Ishikawa (cell line): ENCODE results near the gene KEL.

ENCODE experiments used
- CEBPB ChIP-seq: IDR thresholded peaks from 2 replicates; pipeline ENCODE4 v1.6.1; 2012
- CREB1 ChIP-seq: IDR thresholded peaks from 2 replicates; pipeline ENCODE4 v1.6.1; 2012; ENCODE audit warnings: low read depth
- EGR1 ChIP-seq: IDR thresholded peaks from 2 replicates; pipeline ENCODE4 v1.6.1; 2012
- EP300 ChIP-seq: IDR thresholded peaks from 2 replicates; pipeline ENCODE4 v1.6.1; 2012; ENCODE audit warnings: borderline replicate concordance
- FOXM1 ChIP-seq: IDR thresholded peaks from 2 replicates; pipeline ENCODE4 v1.6.1; 2012; ENCODE audit warnings: low read depth, borderline replicate concordance
- NFIC ChIP-seq: IDR thresholded peaks from 2 replicates; pipeline ENCODE4 v1.6.1; 2012
- RAD21 ChIP-seq: IDR thresholded peaks from 2 replicates; pipeline ENCODE4 v1.6.1; 2012; ENCODE audit warnings: low read depth
- TAF1 ChIP-seq: IDR thresholded peaks from 2 replicates; pipeline ENCODE4 v1.6.1; 2012; ENCODE audit warnings: low read depth, mild to moderate bottlenecking
- TCF12 ChIP-seq: IDR thresholded peaks from 2 replicates; pipeline ENCODE4 v1.6.1; 2012; ENCODE audit warnings: low read depth
- TEAD4 ChIP-seq: IDR thresholded peaks from 2 replicates; pipeline ENCODE4 v1.6.1; 2012
- YY1 ChIP-seq: IDR thresholded peaks from 2 replicates; pipeline ENCODE4 v1.6.1; 2012; ENCODE audit warnings: low read depth
- ZBTB7A ChIP-seq: IDR thresholded peaks from 2 replicates; pipeline ENCODE4 v1.6.1; 2012; ENCODE audit warnings: low read depth
- TF ChIP-seq, protein P1 (sequence below): IDR thresholded peaks from 2 replicates; pipeline ENCODE4 v1.6.1; 2012
- TF ChIP-seq, protein P2 (sequence below): IDR thresholded peaks from 2 replicates; pipeline ENCODE4 v1.6.1; 2012; ENCODE audit warnings: low read depth, mild to moderate bottlenecking
- TF ChIP-seq, protein P3 (sequence below): IDR thresholded peaks from 2 replicates; pipeline ENCODE4 v1.6.1; 2012

KEL gene

DNA sequence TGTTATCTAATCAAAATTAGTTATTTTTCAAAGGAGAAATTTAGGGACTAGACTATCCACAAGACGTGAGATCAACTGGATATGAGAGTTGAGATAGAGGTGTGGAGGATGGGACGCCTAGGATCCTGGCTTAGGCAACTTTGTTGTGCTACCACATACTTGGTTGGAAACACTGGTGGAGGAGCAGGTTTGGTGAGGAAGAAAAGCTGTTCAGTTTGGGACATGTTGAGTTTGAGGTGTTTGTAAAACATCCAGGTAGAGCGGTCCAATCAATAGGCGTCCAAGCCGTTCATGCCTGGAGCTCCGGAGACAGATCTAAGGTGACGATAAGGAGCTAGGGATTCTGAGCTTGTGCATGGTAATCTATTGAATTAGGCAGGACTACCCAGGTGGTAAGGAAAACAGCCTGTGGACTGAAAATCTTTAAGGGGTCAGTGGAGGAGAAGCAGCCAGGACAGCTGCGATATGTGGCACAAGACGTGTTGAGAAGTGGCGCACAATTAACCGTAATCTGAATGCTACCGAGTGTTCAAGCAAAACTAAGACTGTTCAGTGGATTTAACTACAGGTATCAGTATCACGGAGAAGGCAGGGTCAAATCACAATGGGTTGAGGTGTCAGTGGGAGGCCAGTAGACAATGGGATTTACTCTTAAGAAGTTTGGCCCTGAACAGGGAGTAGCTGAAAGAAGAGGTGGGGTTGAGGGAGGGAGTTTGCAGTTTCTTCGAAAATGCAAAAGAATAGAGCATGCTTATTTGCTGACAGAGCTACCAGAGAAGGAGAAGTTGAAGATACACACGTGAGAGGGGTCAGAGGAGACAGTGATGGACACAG lies 60.5 kb downstream of the KEL start:
- no peak for TF ChIP-seq TCF12

DNA sequence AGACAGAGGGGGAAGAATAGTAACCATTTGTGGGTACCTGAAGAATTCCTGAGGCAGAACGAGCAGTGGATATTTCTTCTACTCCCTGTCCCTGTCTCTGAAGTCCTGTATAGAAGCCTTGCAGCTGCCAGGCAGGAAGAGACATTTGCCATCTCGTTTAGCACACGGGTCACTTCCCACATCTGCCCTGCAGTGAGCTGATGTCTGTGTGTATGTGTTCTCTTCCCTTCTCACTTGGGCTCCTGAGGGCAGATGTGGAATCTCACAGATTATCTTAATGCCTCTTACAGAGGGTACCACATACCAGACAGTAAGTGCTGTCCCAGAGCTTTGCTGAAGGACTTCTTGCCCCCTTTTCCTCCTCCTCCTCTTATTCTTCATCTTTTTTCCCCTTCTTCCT lies 62.5 kb downstream of the KEL start:
- TF ChIP-seq, protein P1, sequence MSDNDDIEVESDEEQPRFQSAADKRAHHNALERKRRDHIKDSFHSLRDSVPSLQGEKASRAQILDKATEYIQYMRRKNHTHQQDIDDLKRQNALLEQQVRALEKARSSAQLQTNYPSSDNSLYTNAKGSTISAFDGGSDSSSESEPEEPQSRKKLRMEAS = no peak
- TF ChIP-seq CEBPB = no peak
- TF ChIP-seq, protein P2, sequence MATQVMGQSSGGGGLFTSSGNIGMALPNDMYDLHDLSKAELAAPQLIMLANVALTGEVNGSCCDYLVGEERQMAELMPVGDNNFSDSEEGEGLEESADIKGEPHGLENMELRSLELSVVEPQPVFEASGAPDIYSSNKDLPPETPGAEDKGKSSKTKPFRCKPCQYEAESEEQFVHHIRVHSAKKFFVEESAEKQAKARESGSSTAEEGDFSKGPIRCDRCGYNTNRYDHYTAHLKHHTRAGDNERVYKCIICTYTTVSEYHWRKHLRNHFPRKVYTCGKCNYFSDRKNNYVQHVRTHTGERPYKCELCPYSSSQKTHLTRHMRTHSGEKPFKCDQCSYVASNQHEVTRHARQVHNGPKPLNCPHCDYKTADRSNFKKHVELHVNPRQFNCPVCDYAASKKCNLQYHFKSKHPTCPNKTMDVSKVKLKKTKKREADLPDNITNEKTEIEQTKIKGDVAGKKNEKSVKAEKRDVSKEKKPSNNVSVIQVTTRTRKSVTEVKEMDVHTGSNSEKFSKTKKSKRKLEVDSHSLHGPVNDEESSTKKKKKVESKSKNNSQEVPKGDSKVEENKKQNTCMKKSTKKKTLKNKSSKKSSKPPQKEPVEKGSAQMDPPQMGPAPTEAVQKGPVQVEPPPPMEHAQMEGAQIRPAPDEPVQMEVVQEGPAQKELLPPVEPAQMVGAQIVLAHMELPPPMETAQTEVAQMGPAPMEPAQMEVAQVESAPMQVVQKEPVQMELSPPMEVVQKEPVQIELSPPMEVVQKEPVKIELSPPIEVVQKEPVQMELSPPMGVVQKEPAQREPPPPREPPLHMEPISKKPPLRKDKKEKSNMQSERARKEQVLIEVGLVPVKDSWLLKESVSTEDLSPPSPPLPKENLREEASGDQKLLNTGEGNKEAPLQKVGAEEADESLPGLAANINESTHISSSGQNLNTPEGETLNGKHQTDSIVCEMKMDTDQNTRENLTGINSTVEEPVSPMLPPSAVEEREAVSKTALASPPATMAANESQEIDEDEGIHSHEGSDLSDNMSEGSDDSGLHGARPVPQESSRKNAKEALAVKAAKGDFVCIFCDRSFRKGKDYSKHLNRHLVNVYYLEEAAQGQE = no peak
- no peak for TF ChIP-seq TCF12
- TF ChIP-seq, protein P3, sequence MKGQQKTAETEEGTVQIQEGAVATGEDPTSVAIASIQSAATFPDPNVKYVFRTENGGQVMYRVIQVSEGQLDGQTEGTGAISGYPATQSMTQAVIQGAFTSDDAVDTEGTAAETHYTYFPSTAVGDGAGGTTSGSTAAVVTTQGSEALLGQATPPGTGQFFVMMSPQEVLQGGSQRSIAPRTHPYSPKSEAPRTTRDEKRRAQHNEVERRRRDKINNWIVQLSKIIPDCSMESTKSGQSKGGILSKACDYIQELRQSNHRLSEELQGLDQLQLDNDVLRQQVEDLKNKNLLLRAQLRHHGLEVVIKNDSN = no peak
- no peak for TF ChIP-seq FOXM1
- no peak for TF ChIP-seq ZBTB7A
- no peak for TF ChIP-seq YY1
- no peak for TF ChIP-seq TEAD4
- no peak for TF ChIP-seq EGR1
- no peak for TF ChIP-seq EP300

DNA sequence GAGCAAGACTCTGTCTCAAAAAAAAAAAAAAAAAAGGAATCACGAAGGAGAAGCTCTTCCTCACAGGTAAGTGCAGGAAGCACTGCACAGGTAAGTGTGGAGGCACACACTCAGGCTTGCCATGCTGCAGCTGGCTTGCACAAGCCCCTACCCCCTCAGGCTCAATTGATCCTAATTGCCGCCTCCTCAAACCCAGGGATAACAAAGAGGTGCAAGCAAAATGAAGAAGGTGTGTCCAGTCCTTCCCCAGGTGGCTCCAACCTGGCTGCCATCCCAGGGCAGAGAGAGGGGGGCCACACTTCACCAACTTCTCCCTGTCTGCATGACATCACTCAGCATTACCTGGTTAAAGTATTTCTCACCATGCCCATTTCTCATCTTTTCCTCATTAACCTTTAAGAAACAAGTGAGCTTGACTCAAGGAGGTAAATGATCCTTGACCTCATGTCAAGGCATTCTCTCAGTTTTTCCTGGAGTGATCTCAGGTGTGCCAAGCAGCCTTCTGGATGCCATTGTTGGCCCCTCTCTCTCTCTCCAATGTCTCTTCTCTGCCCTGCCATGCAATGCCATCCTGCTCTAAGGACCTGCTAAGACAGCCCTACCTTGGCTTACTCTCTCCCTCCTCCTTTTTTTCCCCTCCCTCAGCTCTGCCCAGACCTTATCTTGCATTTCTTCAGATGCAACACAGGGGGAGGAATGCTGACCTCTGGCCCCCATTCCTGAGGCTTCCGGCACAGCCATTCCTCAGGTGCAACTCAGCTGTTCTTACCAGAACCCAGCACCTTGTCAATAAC lies 63.6 kb downstream of the KEL start:
- TF ChIP-seq ZBTB7A = no peak
- no peak for TF ChIP-seq NFIC
- no peak for TF ChIP-seq YY1
- no peak for TF ChIP-seq CREB1
- no peak for TF ChIP-seq TCF12
- TF ChIP-seq CEBPB = no peak
- no peak for TF ChIP-seq RAD21

DNA sequence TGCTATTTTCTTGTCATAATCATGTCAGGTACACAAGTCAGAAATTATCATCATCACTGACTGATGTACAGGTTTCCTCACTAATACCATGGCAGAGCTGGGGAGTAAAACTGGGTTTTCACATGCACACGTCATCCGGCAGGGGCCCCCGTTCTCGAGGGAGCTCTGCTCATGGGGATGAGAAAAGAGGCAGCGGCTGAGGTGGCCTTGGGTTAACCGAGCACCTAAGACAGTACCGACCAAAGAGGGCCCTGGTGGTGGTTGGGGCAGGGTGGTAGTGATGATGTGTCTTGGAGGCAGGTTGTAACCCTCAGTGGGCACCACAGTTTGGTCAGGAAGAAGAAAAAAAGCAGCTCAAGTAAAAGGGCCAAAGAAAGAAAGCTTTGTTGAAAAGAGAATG lies 64.5 kb downstream of the KEL start:
- TF ChIP-seq NFIC (no peak), RAD21 (no peak), YY1 (no peak), TEAD4 (no peak), EGR1 (no peak), TAF1 (no peak), CEBPB (no peak), CREB1 (no peak), TCF12 (no peak), EP300 (no peak), FOXM1 (no peak), ZBTB7A (no peak)
- TF ChIP-seq, protein P2 = no peak
- TF ChIP-seq, protein P3 = no peak
- TF ChIP-seq, protein P1 = no peak

DNA sequence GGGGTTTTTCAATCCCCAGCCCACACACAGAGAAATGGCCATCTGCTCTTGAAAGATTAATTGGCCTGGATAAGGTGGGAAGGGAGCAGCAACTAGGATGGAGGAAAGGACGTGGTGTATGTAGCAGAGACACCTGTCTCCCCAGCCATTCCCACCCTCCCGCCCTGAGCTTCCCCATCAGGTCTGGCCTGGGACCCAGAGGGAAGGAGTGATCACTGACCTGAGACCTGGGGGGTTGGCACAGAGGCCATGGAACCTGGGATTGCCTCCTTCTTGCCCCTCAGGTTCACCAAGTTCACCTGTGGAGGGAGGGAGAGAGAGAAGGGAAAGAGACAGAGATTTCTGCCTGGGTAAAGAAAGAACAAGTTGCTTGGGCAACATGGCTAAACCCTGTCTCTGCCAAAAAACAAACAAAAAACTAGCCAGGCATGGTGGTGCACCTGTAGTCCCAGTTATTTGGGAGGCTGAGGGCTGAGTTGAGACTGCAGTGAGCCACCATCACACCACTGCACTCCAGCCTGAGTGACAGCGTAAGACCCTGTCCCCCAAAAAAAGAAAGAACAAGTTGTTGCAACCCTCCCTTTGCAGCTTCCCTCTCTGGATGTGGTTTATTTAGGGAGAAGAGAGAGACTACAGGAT lies 65.3 kb downstream of the KEL start:
- no peak for TF ChIP-seq EP300
- no peak for TF ChIP-seq NFIC
- TF ChIP-seq EGR1 = no peak
- TF ChIP-seq RAD21 = no peak
- no peak for TF ChIP-seq ZBTB7A
- TF ChIP-seq, protein P2 = no peak
- TF ChIP-seq, protein P1 = no peak
